Fibroblast of skin of scalp (primary cell): ENCODE data around the gene TARS3.
A peak's percentile ranks its signal among the peaks of the same experiment; 100 is the strongest.

Experiments used
- DNase-seq: peaks from one replicate; pipeline ENCODE4 v3.0.0-alpha.2; 2013

The TARS3 gene

DNA sequence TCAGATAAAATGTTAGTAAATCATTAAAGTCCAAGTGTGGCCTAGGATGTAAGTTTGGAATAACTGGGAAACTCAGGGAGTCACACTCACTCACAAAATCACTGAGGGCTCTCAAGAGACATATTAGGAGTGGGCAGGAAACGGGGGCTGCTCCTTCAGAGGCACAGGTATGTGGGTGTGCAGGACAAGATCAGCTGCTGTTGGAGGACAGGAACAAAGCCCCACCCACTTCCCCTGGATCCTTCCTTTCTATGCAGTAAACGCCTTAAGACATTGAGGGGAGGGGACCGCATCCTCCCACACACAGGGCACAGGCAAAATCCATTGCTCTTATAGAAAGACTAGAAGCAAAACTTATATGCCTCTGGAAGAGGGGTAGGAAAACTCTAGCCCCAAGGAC, 102.3 kb downstream of the TARS3 start:
- DNase-seq: no peak

DNA sequence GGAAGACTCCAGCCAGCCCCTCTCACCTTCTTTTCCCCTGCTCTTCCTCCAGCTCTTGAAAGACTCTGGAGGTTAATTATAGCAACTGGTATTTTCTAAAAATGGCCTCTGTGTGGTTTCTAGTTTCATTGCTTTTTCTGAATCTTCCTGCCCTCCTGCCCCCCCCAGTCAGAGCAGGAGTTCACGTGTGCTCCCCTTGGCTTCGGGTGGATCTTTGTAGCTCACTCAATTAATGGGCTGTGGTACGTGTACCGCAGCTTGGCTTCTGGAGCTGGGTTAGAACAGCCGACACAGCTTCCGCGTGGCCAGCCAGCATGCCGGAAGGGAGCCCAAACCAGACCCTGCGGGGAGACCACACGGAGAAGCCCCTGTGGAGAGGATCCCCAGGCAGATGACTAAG, 103.6 kb downstream of the TARS3 start:
- peak; percentile 43 for DNase-seq

DNA sequence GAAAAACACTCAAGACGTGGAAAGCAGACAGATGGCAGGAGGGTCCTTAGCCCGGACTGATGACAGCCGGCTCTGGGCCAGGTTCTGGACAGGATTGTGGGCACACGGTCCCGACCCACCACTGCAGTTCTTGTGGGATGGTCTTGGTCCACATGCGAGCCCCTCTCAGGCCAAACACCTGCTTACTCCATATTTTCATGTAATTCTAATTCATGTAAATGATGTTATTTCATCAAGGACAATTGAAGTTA, 104.7 kb downstream of the TARS3 start:
- no peak for DNase-seq

DNA sequence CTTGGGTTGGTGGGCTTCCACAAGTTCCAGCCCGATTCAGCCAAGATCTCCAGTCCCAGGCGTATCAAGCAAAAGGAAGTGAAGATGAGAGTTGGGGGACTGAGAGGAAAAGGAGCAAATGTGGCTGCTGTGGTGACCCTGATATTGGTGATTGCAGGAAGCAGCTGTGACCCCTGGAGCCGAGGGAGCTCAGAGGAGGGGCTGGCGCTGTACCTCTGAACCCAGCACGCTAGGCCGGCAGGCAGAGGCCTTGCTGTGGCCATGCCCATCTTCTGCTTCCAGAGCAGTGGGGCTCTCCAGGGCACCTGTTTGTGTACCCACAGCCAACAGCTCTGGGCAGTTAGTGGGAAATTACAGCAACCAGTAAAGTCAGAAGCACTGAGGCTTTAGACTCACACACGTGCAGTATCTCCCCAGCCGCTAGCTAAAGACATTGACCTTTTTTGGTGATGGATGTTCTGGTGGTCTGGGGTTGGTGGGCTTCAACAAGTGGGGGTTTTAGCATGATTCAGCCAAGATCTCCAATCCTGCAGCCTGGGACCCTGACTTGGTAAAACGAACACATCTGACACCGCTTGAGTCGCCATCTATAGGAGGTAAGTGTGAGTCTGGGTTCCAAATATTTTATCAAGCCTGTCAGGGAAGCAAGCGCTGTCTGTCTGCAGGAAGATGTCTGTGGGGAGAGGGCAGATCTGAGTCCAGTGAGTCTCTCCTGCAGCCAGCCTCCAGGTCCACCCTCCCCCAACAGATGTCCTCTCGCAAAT, 105.2 kb downstream of the TARS3 start:
- DNase-seq: no peak

DNA sequence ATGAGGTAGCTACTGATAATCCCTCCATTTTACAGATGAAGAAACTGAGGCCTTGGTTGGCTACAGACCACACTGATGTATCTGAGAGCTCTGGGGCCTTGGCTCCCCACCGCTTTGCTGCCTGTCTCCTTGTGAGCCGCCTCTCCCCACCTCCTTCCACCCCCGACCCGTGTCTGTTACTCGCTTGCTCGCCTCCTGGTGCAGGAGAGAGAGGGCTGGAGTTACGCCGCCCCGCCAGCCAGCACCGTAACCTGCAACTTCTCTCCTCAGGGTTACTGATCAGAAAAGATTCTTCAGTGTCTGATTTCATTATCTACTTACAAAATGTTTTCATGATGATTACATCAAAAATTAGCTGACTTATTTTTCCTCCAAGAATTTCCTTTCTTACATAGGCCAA, 106.2 kb downstream of the TARS3 start:
- DNase-seq: no peak

DNA sequence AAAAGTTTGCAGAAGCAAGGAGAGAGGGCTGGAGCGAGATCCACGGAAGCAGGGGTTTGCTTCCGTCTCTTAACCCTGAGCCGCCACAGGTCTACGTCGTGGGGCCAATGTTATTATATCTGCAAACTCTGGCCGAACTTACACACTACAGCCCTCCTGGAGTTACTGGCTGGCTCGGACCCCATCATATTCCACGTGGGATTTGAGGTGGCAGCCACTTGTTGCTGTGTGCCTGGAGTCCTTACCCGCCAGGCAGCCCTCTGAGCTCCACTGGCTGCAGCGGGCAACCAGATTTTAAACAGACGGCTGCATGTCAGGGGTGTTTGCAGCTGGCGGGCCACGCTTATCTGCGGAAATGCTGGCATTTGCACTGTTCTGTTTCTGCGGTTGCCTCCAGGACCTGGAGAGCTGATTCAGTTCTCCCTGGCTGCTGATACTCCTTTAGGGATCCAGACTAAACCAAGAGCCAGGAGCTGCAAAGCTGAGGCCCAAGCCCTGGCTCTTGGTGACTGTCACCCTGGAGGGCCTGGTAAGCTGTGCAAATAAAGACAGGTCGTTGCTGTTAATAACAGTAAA, 106.8 kb downstream of the TARS3 start:
- no peak for DNase-seq

DNA sequence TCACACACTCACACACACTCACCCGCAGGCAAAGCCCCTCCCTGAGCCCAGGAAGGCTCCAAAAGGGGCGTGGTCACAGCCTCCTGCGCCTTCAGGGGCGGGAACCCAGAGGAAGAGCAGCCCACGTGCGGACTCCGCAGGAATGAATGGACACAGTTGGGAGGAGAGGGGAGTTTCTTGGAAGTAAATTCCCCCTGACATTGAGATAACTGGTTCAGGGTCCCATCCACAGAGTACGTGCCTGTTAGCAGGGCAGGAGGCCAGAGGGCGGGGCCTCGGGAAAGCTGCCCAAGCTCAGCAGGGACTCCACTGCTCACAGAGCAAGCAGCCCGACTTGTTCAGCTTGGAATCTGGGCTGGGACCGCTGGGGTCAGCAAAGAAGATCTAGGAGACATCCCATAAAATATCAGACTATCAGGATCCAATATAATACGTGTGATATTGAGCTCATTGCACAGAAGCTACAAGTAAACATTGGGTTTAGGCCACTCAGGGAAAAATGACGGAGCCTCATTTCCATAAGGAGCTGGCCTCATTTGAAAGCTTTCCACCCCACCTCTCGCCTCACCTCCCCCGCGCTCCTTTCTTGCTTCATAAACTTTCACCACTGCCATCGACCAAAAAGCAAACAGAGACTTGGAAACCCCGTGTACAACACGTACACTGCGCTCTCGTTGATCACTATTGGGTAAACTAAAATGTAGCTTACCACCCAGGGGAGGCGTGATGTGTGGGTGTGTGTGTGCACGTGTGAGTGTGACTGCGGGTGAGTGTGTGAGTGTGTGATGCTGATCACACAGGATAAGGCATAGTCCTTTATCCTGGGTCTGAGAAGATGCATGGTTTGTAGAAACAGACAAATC, 108.1 kb downstream of the TARS3 start:
- peak; percentile 91 for DNase-seq

DNA sequence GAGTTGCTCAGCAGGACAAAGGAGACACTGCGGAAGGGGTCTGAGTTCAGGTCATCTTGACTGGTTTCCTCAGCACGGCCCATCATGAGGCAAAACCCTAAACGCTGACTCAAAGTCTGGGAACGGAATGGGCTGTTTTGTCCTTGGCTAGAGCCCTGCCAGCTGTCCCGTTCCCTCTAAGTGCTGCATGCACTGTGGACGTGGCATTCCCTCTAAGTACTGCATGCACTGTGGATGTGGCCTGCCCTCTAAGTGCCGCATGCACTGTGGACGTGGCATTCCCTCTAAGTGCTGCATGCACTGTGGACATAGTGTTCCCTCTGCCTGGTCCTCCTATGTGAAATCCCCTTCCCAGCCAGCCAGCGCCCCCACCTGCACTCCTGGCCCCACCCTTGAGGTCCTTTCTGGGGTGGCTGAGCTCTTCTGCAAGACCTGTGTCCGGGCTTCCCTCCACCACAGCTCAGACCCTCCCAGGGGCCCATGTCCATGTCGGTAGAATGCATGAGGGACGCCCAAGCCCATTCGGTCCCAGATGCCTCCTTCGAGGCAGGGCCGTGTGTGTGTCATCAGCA, 108.8 kb downstream of the TARS3 start:
- peak; percentile 69 for DNase-seq

DNA sequence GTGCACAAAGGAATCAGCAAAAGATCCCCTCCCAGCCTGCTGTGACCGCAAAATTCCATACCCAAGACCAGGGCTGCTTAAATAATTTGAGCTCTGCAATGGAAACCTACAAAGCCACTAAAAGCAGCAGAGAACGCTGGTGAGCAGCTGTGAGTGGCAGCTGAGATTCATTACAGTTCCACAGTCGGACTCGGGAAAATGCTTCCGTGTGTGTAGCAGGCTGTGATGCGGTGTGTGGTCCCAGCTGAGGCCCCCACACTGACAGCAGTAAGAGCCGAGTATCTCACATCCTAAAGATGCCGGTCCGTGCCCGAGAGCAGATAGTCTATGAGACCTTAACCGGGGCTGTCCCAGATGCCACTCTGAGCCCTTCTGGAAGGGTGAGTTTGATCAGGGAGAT, 109.5 kb downstream of the TARS3 start:
- DNase-seq: no peak

DNA sequence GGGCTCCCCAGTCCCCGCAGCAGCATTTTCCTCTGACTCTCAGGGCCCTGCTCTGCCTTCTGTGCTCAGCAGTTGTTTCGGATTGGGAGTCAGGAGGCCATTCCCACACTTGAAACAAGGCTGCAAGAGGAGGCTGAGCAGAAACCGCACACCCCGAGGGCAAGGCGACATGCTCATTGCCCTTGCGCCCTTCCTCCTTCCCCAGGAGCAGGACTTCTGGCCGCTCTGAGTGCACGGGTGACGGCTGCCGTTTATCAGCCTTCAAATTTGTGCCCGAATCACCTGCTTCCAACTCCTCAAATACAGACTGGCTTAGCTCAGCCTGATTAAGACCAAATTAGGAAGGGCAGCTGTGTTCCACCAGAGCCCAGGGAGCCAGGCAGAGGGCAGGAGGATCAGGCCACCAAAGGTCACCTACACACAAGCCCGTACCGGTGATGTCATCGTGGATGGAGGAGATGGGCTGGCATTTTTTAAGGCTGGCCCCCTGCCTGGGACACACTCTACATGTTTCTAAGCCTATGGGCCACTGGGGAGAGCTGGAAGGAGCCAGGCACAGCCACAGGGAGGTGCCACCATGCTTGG, 110.2 kb downstream of the TARS3 start:
- no peak for DNase-seq

DNA sequence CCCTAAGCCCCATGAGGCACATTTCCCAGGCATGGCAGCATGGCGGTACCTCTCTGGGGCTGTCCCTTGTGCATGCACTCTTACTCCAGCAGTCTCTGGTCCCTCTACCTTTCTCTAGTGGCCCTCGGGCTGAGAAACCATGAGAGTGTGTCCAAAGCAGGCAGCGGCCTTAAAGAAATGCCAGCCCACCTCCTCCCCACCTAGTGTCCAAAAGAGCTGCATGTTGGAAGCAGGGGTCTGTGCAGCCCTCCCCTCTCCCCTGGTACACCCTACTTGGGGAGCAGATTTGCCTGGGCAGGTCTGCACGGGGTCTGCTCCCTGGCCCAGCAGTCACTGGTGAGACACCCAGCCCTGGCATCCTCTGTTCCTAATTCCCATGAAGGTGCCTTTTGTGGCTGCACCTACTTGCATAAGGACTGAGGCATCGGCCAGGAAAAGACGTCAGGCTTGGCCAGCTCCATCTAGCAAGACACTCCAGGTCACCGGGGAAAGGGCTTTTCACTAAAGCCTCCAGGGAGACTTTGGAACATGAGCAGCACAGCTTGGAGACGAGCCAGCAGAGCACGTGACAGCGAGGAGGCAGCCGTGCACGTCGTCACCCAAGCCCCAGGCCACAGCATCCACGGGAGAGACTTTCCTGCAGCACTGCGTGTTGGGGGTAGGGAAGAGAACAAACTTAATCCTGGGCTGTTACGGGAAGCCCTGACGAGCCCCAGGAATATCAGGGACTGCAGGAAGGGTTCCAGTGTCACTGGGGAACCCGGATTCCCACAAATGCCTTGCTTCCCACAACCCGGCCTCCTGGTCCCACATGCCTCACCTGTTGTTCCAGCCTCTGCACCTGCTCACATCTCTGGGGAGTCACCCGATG, 110.9 kb downstream of the TARS3 start:
- DNase-seq: peak; percentile 54

DNA sequence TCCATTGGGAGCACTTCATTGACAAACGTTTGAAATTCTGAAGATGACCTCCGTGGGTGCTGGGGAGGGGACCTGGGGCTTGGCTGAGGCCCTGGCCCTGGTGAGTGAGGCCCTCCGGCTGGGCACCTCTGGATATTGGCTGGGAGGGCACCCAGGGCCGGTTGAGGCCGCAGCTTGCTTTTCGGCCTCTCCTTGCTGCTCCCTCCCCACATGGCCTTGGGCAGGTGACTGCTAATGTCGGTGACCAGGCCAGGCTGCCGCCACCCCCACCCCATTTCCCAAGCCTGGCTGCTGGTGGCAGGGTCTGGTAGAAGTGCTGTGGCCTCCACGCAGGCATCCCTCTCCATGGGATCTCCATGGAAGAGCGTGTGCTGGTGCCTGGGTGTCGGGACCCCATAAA, 111.6 kb downstream of the TARS3 start:
- DNase-seq: no peak

DNA sequence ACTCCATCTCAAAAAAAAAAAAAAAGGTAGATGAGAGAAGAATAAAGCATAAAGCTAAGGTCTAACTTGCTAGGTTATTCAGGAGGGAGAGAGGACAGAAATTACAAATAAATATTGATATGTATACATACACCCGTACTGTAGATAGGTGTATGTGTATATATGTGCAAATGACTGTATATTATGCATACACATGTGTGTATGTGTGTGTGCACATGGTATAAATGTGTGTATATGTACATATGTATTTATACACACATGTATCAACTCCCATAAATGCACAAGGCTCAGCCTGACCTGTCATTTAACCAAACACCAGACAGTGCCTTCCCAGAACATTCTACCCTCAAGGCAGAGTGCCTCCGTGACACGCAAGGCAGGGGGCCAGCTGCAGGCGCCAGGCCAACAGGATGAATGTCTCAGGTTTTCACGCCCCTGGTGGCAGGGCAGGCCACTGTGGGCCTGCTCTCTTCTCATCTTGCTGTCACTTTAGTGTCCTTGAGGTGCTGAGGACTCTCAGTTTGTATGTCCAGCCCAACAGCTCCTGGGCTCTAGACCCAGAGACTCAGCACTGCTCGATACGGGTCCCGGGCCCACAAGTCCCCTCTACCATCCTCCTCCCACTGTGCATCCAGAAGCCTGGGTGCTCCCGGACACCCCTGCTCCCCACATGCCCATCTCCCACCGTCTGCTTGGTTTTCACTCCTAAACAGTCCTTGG, 112.5 kb downstream of the TARS3 start:
- DNase-seq: no peak

DNA sequence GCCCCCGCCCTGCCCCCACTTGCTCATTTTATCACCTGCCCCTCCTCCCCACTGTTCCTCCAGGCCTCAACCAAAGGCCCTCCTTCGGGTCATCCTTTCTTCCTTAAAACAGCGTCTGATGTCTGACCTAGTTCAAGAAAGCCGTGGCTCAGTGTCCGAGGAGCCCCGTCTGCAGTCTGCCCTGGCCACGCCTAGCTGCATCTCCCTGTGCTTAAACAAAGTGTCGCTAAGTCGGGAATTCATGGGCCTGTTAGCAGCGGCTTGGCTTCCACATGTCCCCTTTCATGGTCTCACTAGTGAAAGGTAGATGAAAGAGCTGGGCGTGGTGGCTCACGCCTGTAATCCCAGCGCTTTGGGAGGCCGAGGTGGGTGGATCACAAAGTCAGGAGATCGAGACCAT, 113.3 kb downstream of the TARS3 start:
- no peak for DNase-seq

DNA sequence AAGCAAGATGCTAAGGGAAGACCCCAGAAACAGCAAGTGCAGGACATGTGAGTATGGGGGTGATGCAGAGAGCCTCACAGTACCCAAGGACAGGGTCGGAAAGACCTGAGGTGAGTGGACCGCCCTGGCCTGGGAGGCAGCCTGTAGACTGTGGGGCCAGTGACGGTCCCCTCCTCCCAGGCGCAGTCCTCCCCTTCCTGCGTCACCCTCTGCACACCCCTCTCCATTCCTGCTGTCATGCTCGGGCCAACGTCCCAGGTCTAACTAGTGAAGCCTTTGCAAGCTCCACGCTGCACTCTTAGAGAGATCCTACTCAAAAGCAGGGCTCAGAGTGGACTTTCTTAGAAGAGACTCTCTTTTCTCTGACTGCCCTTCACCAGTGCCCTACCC, 113.7 kb downstream of the TARS3 start:
- DNase-seq: no peak

DNA sequence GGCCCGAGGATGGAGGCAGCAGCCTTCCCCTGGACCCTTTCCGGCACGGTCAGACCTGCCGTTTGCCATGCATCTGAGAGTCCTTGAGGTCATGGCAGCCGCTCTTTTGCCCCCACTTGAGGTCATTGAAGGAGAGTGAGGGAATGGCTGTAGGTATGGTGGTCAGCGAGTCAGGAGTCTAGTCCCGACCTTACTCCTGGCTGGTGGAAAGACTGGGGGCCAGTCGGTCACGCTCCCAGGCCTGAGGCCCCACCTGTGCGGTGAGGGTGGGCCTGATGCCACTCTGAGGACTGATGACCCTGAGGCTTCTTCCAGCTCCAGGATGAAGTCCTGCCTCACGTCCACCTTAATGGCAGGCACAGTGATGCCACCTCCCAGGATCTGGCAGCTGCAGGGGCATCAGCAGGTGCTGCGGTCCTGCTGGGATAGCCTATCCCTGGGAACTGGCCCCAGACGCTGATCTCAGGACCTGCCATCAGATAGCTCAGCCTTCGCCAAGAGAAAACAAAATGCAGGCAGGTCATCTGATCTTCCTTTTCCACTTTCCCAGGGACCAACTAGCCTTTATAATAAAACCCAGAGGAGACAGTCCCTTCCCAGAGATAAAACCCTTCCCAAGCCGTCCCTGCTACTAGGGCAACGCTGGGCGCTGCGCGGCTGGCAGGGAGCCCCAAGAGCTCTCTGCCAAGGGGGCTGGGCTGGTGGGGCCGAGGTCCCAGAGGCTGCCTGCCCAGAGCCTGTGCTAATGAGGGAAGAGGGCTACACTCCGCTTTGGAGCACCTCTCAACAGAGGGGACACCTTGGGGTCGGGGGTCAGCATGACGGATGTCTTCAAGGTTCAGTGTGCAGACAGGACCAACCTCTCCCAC, 114.3 kb downstream of the TARS3 start:
- no peak for DNase-seq

DNA sequence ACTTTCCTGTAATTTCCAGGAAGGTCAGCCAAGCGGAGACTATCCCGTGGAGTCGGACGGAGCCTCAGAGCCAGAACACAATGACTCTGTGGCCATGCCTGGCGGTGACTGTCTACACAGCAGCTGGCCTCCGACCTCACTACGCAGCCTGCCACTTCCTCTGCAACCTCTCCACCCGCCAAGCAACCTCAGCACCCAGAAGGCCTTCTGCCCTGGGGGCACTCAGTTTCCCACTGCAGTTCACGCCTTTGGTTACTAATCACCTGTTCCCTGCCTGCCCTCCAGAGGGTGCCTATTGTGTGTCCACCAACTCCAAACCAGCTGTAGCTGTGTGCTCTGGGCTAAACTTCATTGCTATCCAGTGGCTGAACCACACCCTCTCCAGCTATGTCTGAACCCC, 116.1 kb downstream of the TARS3 start:
- no peak for DNase-seq

DNA sequence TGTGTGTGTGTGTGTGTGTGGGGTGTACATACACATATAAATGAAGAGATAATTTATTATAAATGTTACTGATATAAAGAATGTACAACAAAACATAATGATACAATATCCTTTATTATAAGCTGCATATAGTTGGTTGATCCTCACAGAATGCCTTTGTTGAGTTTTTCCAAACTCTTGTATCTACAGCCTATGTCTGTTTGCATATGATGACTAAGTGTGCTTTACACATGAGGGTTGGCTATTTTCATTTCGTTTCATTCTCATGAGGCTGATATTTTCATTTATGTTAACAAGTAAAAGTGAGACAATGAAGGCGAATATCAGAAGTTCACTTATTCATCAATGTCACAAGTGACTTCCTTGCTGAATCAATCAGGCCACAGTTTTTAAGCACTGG, 117.2 kb downstream of the TARS3 start:
- DNase-seq: no peak

DNA sequence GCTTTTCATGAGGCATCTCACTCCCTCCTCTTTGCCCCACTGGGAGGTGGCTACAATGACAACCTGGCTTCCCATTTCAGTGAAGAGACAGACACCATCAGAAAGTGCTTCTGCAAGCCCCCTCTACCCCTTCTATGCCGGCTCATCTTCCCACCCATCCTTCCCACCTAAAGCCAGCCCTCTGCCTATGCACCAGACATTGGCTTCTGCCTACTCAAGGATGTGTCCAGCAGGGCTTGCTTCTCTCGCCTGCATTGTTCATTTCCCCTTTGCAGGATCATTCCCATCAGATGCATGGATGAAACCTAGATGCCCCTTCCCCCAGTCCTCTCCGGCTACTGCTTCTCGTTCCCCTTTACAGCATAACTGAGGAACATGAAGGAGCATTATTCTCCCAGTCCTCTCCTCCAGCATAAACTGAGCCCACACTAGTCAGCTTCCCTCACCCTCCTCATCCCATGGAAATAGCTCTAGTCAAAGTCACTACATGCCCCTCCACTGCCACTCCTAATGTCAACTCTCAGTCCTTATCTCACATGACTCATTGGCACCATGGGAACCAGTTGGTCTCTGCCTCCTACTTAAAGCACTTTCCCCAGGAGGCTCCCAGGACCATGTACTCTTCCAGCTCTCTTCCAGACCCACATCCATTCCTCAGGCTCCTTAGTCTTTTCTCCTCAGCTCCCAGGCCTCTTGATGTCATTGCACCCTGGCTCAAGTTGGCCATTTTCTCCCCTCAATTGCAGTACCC, 120.0 kb downstream of the TARS3 start:
- no peak for DNase-seq
